Thyroid gland (tissue), 4 donors: ENCODE data around the gene WNT3A.

Experiments
- POLR2A ChIP-seq, 2 donors: fragments of 450-650 bp; IDR thresholded peaks; one replicate each; pipeline ENCODE4 v1.6.1; 2017; ENCODE audit warnings: antibody characterized with exemption in 2 of 2, mild to moderate bottlenecking in 2 of 2, moderate library complexity in 1 of 2
- TF ChIP-seq, protein P1 (sequence below), 6 experiments: fragments of 200-600 bp in 3 of 6; fragments of 450-650 bp in 3 of 6; sonication (generic) in 3 of 6; IDR thresholded peaks; one replicate each; pipeline ENCODE4 v1.5.1; 2016 to 2019; ENCODE audit warnings: antibody characterized with exemption in 6 of 6, mild to moderate bottlenecking in 2 of 6, inconsistent platforms in 1 of 6, moderate library complexity in 1 of 6

DNA sequence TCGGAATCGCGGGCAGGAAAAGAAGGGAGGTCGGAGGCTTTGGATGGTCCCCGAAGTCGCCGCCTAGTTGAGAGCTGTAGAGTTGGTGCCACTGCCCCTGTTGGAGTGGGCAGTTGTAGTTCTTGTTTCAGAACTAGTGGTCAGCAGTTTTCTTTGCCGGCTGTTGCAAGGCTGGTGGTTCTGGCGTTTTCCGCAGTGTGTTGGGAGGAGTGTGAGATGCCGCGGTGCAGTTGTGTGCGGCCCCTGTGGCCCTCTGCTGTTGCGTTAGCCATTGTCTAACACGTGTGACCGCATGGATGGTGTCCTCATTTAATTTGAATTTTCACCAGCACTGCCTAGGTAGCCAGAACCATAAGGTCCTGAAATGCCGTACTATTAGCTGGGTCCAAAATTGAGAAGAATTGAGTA is 77.1 kb downstream of the WNT3A start:
- TF ChIP-seq, protein P1, sequence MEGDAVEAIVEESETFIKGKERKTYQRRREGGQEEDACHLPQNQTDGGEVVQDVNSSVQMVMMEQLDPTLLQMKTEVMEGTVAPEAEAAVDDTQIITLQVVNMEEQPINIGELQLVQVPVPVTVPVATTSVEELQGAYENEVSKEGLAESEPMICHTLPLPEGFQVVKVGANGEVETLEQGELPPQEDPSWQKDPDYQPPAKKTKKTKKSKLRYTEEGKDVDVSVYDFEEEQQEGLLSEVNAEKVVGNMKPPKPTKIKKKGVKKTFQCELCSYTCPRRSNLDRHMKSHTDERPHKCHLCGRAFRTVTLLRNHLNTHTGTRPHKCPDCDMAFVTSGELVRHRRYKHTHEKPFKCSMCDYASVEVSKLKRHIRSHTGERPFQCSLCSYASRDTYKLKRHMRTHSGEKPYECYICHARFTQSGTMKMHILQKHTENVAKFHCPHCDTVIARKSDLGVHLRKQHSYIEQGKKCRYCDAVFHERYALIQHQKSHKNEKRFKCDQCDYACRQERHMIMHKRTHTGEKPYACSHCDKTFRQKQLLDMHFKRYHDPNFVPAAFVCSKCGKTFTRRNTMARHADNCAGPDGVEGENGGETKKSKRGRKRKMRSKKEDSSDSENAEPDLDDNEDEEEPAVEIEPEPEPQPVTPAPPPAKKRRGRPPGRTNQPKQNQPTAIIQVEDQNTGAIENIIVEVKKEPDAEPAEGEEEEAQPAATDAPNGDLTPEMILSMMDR (IDR thresholded peaks at IDR 0.05): no peak
- TF ChIP-seq POLR2A (IDR thresholded peaks at IDR 0.05): peak in 1 of 2 donors; percentile 13
